HCT116 (cell line): ENCODE measurements around the gene SMURF1.

Experiments used
- CEBPB ChIP-seq: IDR thresholded peaks from 2 replicates; pipeline ENCODE4 v1.6.1; 2012; ENCODE audit warnings: low read depth
- CTCF ChIP-seq, 3 experiments: fragments of 200-600 bp in 1 of 3; sonication (generic) in 1 of 3; IDR thresholded peaks in 2 of 3; conservative IDR thresholded peaks in 1 of 3; 2 replicates each; pipeline ENCODE4 v1.5.1; 2012 to 2017; ENCODE audit warnings: low read depth in 2 of 3, low read length in 2 of 3, antibody characterized with exemption in 1 of 3, borderline replicate concordance in 1 of 3, control low read depth in 1 of 3, mild to moderate bottlenecking in 1 of 3, mixed read lengths in 1 of 3, mixed run types in 1 of 3, moderate library complexity in 1 of 3; ENCODE audit not compliant: insufficient read depth in 1 of 3
- EGR1 ChIP-seq: IDR thresholded peaks from 2 replicates; pipeline ENCODE4 v1.6.1; 2012; ENCODE audit warnings: low read depth
- ELF1 ChIP-seq: IDR thresholded peaks from 2 replicates; pipeline ENCODE4 v1.6.1; 2012; ENCODE audit warnings: low read depth, borderline replicate concordance
- EZH2 ChIP-seq: fragments of 200-600 bp; sonication (generic); IDR thresholded peaks from 2 replicates; pipeline ENCODE4 v1.6.1; 2017; ENCODE audit warnings: antibody characterized with exemption, mixed run types
- POLR2A ChIP-seq: IDR thresholded peaks from 2 replicates; pipeline ENCODE4 v1.7.0; 2011; ENCODE audit warnings: borderline replicate concordance; ENCODE audit not compliant: insufficient read depth, insufficient read length; ENCODE audit errors: extremely low read depth
- POLR2AphosphoS5 ChIP-seq: IDR thresholded peaks from 2 replicates; pipeline ENCODE4 v1.6.1; 2011; ENCODE audit warnings: mild to moderate bottlenecking, low read depth, low read length, moderate library complexity
- RAD21 ChIP-seq: IDR thresholded peaks from 2 replicates; pipeline ENCODE4 v1.6.1; 2012; ENCODE audit warnings: low read depth, mild to moderate bottlenecking

GRCh38 chr7:99021941-99022560, 121.9 kb downstream of the SMURF1 start:
- no peak for TF ChIP-seq CTCF (IDR thresholded peaks at IDR 0.05 in 2 of 3, conservative IDR thresholded peaks at IDR 0.05 in 1 of 3; ENCODE audit: borderline replicate concordance in 1 of 3, insufficient read depth in 1 of 3, low read depth in 2 of 3, low read length in 2 of 3)
- TF ChIP-seq POLR2AphosphoS5: no peak
- no peak for TF ChIP-seq CEBPB
- no peak for TF ChIP-seq POLR2A
- TF ChIP-seq EZH2: no peak
- TF ChIP-seq EGR1: no peak
- TF ChIP-seq RAD21: no peak
- no peak for TF ChIP-seq ELF1
